ENCODE results near the gene TMEM175.

TMEM175 gene, protein sequence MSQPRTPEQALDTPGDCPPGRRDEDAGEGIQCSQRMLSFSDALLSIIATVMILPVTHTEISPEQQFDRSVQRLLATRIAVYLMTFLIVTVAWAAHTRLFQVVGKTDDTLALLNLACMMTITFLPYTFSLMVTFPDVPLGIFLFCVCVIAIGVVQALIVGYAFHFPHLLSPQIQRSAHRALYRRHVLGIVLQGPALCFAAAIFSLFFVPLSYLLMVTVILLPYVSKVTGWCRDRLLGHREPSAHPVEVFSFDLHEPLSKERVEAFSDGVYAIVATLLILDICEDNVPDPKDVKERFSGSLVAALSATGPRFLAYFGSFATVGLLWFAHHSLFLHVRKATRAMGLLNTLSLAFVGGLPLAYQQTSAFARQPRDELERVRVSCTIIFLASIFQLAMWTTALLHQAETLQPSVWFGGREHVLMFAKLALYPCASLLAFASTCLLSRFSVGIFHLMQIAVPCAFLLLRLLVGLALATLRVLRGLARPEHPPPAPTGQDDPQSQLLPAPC

DNA sequence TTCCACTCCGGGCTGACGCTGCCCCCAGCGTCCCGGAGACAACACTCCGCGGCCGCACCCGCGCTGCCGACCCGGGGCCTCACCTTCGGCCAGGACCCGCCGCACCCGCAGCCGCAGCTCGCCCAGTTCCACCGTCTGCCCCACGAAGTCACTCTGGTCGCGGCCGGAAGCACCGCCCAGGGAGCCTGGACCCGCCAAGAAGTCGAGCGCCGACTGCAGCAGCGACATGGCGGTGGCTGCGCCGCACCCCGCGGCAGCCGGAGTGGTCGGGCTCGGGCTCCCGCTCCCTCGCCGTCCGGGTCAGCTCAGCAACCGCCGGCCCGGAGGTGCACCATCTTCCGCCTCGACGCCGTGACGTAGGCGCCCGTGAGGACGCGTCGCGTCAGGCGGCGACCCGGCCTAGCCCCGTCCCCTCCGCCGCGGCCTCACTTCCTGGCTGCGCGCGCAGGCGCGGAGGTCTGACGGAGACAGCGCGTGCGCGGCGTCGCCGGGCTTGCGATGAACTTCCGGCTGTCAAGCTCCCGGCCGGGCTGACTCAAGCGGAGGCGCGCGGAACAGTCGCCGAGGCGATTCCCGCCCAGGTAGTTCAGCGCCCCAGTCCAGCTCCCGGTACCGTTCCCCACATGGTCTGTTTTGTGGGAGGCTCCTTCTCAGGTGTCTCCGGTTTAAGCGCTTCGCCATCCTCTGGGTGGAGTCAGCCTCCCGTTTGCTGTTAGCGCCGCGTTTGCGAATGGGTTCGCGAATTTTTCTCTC is at the start of gene TMEM175, which contains the start of gene GAK:
Gene TMEM175, plus strand, starts transcription at position 501 of the 753 bp plus-strand sequence. CDS start 15,280 bp downstream, outside the sequence.
Gene GAK, minus strand, starts transcription at position 357 of the 753 bp plus-strand sequence. Its CDS starts 129 bp downstream, at position 228.
- peak; percentile 55 for DNase-seq

DNA sequence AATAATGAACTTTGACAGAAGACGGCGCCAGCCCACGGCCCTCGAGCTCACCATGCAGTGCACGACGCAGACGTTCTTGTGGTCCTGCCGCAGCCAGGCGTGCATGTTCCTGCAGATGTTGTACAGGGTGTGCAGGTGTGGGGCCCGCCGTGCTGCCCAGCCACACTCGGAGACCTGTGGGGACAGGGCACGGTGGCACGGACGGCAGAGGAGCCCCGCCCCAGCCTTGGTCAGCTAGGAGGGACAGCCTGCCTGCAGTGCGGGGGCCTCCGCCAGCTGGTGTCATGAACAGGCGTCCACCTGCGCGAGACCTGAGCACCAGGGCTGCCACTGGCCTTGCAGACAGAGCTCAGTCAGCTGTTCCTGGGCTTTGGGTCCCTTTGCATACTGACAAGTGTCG is 49.6 kb upstream of the TMEM175 start:
- no peak for DNase-seq

DNA sequence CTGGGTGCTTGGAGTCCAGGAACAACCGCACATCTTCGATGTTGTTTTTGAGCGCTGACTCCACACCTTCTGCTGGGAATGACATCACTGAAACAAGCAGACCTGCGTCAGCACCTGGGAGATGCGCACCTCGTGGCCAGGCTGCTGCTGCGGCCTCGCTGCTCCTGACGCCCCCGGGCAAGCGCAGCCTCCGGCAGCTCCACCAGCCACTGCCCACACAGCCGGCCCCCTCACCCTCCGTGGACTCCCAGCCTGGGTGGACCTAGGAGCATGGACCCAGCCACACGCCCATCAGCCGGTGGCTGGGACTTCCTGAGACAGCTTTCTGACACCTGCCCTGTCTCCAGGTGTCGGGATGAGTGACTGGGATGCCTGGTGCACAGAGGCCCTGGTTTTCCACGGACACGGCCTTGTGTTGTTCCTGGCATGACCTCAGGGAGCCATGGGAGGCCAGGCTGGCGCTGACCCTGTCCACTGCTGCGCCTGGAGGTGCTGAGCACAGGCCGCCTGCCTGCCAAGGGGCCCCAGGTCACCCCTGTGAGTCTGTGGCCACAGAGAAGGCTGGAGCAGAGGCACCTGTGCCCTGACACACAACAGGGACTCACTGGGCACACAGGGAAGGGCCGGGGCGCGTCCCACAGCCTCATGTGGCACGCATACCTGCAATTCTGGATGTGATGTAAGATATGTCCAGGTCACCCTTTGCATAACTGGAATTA is 48.7 kb upstream of the TMEM175 start:
- no peak for DNase-seq

DNA sequence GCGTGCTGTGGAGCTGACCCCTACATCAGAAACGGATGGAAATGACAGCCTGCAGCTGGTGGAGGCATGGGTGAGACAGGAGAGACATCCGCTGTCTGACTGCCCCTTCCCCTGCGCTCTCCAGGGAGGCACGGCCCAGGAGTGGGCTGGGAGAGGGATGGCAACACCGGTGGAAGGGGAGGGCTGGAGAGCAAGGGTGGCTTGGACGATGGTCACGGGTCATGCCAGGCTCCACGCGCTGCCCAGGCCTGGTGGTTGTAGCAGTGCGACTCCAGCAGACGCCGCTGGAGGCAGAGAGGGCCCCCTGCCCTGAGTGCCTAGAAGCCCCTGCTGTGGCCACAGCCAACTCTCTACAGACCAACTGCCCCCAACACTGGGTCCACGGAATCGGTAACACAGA is 48.0 kb upstream of the TMEM175 start:
- DNase-seq: no peak

DNA sequence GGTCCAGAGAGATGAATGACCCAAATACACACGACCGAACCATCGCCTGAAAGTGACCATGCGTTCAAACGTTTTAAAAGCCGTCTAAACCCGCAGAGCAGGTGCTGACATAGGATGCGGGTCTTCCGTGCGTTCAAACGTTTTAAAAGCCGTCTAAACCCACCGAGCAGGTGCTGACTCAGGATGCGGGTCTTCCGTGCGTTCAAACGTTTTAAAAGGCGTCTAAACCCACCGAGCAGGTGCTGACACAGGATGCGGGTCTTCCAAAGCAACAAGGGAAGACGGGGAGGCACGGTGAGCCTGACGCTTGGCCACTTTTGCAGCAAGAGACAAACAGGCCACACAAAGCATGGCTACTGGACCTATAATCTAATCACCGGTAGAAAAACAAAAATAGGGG is 47.4 kb upstream of the TMEM175 start:
- no peak for DNase-seq

DNA sequence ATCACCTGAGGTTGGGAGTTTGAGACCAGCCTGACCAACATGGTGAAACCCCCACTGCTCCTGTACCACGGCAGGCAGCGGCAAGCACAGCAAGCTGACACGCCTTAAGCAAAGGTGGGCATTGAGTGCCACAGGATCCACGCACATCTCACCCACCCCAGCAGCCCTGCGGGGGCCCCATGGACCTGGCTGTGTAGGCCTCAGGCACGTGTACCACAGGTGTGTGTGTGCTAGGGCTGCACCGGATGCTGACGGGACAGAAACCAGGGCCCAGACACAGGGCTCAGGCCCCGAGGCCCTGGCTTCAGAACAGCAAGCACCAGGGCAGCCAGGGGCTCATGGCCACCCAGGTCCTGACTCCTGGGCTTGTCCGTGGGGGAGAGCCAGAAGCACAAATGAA is 46.9 kb upstream of the TMEM175 start:
- DNase-seq: no peak

DNA sequence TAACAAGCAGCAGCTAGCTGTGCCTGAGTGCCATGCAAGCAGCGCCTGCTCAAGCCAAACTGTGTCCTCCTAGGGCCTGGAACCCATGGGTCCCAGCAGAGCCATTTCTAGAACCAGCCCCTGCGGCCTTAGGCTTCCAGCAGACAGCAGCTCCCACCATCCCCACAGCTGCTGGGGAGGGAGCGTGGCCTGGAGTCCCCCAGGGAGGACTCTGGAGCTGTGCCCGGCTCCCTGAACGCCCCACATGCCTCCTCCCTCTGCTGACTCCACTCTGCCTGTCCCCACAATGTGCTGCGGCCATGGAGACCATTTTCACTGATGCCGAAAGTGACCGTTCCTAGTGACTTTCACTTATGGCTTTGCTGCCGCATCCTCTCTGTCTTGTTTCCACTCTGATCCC is 46.0 kb upstream of the TMEM175 start:
- no peak for DNase-seq

DNA sequence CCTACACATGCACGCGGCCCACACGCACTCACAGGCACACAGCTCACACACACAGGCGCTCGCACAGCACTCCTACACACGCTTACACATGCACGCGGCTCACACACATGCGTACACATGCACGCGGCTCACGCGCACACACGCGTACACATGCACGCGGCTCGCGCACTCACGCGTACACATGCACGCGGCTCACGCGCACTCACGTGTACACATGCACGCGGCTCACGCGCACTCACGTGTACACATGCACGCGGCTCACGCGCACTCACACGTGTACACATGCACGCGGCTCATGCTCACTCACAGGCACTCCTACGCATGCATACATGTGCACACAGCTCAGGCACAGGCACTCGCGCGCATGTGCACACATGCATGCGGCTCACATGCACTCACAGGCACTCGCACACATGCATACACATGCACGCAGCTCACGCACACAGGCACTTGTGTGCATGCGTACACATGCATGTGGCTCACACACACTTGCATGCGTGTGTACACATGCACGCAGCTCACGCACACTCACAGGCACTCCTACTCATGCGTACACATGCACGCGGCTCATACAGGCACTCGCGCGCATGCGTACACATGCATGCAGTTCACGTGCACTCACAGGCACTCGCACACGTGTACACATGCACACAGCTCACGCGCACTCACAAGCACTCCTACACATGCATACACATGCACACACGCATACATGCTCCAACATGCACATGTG is 45.1 kb upstream of the TMEM175 start:
- no peak for DNase-seq

DNA sequence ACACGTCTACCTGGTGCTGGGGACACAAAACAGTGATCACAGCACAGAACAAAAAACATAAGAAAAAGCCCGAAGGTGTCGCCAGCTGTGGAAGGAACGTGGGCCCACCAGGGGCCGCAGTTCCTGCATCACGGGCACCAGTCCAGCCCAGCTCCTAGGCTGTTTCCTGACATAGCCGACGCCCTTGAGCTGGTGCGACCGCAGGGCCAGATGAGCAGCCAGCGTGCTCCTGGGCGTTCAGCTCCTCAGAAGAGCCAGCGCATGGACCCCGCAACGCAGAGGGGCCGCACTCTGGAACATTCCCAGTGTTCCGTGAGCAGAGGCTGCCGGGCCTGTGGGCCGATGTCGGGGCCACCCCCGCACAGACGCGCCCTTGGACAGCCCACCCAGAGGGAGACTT is 44.2 kb upstream of the TMEM175 start:
- no peak for DNase-seq

DNA sequence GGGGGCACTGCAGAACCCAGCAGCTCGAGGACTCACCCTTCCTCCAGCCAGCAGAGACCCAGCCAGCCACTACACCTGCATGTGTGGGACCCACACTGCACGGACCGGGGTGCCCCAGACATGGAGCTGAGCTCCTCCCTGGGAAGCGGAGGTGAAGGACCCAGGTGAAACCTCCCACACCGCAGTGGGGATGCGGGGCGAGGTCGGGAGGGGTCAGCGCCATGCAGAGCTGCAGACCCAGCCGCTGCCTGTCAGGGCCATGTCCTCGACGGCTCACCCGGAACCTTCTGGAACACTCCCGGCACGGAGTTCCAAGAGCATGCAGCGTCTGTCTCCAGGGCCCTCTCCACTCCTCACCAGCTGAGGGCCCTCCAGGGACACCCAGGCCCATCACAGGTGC is 42.7 kb upstream of the TMEM175 start:
- DNase-seq: no peak

DNA sequence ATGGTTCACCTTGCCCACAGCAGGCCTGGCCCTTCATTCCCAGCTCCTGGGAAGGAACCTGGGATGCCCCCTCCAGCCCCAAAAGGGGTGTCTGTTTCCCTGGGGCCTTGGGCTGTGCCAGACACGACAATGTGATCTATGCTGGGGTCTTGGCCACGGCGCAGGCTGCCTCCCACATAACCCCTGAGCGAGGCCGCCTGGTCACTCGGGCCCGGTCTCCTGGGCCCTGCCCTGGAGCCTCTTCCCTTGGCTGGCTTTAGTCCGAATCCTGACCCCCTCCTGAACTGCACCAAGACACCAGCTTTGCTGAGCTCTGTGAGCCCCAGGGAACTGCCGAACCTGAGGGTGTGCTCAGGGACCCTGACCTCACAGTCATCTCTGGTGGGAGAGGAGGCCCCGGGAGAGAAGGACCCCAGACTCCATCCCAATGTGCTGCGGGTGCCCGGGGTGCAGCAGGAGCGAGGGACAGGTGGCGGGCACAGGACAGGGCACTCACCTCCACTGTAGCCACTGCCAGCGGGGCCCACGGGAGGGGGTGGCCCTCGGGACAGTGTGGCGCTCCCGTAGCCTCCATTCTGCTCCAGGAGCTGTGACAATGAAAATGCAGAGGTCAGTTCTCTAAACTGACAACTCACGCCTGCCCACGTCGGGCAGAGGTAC is 42.1 kb upstream of the TMEM175 start:
- no peak for DNase-seq

DNA sequence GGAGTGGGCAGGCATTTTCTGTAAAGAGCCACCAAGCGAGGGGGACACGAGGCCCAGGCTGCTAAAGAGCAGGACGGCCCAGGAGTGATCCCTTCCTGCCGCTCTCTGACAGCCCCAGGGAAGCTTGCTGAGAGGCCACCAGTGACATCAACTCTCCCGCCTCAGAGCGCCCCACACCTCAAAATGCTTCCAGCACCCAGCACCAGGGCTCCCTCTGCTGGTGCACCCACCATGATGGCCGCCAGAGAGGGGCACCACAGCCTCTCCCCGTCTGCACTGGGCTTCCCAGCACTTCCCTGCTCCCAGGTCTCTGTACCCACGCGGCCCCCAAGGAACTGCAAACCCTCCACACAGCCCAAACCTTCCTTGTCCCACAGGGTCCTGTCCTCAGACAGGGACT is 40.5 kb upstream of the TMEM175 start:
- DNase-seq: no peak

DNA sequence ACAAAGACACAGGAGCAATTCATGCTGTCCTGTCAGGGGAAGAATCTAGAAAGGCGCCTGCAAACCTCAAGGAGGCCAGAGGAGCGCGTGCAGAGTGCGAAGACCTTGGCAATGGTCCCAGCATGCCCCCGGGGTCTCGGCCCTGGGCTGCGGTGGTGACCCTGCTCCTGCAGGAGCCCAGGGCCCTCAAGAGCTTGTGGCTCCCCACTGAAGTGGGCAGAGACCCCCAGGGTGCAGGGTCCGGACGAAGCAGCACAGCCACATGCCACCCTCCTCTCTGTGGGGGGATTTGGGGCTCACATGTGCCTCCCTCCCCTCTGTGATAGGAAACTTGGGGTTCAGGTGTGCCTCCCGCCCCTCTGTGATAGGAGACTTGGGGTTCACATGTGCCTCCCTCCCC is 39.5 kb upstream of the TMEM175 start:
- DNase-seq: no peak

DNA sequence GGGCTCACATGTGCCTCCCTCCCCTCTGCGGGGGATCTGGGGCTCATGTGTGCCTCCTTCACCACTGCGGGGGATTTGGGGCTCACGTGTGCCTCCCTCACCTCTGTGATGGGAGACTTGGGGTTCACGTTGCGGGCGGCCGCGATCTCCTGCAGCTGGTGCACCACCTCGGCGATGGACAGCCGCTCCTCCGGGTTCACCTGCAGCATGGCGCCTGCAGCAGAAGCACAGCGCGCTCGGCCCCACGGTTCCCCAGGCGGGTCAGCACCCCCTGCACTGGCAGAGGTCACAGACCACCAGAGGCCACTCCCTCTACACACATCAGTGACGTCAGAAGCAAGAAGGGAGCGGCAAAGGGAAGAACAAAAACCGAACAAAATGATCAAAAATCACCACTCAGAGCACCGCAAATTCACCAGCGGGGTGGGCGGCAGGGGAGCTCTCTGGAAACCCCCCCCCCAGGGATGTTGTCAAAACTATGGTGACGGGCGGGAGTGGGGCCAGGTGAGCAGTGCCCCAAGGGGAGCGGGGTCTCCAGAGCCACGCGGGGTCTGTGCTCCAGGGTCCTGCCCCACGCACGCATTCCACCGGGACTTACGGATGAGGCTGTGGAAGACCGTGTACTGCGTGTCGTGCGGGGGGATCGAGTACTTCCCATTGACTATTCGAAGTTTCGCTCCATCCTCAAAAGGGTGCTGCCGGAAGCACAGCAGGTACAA is 38.8 kb upstream of the TMEM175 start:
- DNase-seq: no peak

DNA sequence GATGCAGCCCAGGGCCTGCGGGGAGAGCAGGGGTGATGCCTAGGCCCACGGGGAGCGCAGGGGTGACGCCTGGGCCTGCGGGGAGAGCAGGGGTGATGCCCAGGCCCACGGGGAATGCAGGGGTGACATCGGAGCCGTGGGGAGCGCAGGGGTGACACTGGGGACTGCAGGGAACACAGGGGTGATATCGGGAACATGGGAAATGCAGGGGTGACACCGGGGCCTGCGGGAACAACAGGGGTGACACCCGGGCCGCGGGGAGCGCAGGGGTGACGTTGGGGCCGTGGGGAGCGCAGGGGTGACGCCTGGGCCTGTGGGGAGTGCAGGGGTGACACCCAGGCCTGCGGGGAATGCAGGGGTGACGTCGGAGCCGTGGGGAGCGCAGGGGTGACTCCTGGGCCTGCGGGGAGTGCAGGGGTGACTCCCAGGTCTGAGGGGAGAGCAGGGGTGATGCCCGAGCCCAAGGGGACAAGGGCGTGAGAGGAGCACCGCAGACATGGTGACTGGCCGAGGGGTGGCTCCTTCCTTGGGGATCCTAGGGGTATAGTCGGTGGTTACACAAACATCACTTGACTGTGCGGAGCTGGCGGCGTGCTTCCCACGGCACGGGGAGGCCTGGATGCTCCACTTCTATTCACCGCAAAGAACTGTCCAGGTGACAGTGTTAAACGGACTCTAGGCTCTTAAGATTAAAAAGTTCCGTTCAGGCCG is 38.1 kb upstream of the TMEM175 start:
- DNase-seq: no peak

DNA sequence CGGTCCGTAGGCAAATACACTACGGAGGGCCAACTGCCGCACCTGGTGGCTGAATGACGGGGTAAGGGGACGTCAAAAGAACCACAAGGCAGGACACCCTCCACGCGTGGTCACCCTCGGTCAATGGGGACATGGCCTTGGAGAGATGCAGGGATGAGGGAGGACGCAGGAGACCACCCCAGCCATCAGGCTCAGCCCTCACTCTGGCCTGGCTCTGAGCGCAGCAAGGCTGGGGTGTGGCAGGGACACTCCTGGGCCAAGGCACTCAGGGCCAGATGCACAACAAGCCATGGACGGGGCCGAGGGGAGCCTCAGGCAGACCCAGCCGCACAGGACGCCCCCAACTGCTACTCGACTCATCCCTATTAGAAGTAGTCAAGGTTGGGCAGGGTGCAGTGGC is 36.7 kb upstream of the TMEM175 start:
- no peak for DNase-seq

DNA sequence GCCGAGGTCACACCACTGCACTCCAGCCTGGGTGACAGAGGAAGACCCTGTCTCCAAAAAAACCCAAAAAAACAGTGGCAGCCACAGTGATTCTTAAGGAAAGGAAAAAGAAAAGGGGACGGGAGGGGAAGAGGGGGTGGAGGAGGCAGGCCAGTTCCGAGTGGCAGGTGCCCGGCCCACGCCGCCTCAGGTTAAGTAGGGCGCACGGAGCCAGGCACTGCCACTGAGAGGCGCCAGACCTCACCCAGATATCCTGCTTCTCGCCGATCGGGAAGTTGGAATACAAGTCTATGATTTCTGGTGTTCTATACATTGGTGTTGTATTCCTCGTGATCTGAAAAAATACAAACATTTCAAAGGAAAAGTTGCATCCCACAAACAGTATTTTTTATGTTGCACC is 36.0 kb upstream of the TMEM175 start:
- no peak for DNase-seq

DNA sequence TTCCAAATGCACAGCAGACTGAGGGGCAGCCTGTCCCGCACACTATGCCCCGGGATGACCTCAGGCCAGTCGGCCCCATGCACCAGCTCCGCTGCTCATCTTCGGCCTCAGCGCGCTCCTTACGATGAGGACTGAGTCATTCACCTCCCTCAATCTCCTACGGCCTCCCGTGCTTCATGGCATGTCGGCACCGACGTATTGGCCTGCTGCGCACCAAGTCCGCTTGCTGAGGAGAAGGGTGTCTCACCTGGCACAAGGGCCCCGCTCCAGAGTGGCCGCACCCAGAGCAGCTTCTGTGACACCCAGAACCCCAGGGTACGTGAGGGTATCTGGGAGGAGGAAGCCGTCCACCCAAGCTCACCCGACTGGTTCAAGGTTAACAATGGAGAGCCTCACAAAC is 35.6 kb upstream of the TMEM175 start:
- no peak for DNase-seq

DNA sequence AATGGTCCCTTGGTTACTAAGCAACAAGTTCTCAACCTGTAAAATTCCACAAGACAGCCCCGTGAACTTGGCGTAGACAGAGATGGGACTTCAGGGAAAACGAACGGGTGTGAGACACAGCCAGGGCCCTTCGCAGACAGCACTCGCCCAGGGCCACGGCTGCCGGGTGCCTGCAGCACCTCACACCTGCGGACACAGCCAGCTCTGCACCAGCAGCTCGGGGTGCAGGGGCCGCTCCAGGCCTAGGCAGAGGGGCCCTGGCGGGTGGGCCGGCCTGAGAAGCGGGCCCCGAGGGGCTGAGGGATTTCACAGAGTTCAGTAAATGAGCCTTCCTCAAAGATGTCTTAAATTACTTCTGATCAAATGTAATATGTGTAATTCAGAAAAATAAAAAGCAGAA is 34.1 kb upstream of the TMEM175 start:
- DNase-seq: no peak

DNA sequence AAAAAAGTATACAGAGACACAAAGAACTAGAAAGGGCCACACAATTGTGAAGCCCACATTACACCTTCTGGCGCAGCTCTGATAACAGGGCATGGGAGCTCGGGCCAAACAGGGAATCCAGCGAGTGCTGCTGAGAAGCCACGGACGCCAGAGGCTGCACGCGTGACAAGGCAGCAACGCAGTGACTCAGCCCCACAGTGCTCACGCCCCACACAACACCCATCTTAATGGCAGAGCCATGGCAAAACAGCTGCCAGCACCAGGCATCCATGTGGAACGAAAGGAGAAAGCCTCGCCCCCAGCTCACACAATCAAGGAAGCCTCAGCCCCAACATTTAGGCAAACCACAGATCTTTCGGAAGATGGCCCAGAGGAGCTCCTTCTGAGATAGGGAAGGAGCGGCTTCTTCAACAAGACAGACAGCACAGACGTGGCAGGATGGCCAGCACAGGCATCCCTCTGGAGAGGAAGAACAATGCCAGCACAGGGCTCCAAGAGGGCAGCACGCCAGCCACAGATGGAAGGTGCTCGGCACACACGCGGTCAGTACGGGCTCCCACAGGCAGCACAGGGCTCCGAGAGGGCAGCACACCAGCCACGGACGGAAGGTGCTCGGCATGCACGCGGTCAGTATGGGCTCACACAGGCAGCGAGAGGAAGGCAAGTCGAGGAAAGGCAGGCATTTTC is 33.2 kb upstream of the TMEM175 start:
- DNase-seq: no peak
